Measurements from ENCODE around the gene RAB11FIP2. TPM values are rescaled to one million over a fixed set of nuclear protein-coding genes. Genes with fewer than 3 reads are reported as not detected.

The RAB11FIP2 gene
- polyA plus RNA-seq, 1 donor: 77.7 TPM

GRCh38 chr10:117983961-117984360 is 62.8 kb downstream of the RAB11FIP2 start:
- DNase-seq: no peak

GRCh38 chr10:117980755-117981702 is 65.7 kb downstream of the RAB11FIP2 start:
- no peak for DNase-seq

- DNase-seq: no peak
These were observed 66.5 kb downstream of the RAB11FIP2 start for GRCh38 chr10:117980216-117980615.

GRCh38 chr10:117972168-117972837 is 74.4 kb downstream of the RAB11FIP2 start:
- DNase-seq: no peak

- no peak for DNase-seq
These were observed 75.8 kb downstream of the RAB11FIP2 start for GRCh38 chr10:117970962-117971361.

GRCh38 chr10:117969592-117969991 is 77.1 kb downstream of the RAB11FIP2 start:
- no peak for DNase-seq

- DNase-seq: no peak
These were observed 78.2 kb downstream of the RAB11FIP2 start for GRCh38 chr10:117968354-117969182.

- DNase-seq: no peak
These were observed 79.5 kb downstream of the RAB11FIP2 start for GRCh38 chr10:117967149-117967650.

GRCh38 chr10:117965984-117966383 is 80.8 kb downstream of the RAB11FIP2 start:
- no peak for DNase-seq

GRCh38 chr10:117964536-117964935 is 82.2 kb downstream of the RAB11FIP2 start:
- no peak for DNase-seq

GRCh38 chr10:117960345-117960935 is 86.3 kb downstream of the RAB11FIP2 start:
- no peak for DNase-seq

- no peak for DNase-seq
These were observed 89.8 kb downstream of the RAB11FIP2 start for GRCh38 chr10:117956972-117957371.

GRCh38 chr10:117955176-117955575 is 91.6 kb downstream of the RAB11FIP2 start:
- DNase-seq: no peak
